WTC11 (cell line): Measurements from ENCODE around the gene NONO. TPM values are rescaled to one million over a fixed set of nuclear protein-coding genes. Genes with fewer than 3 reads are reported as not detected.

Experiments used
- ATAC-seq: fragments of 200-7000 bp; cut with Tn5 transposase; 2 replicates; pipeline ENCODE4 v1.10.0; 2021; ENCODE audit warnings: mild to moderate bottlenecking, moderate library complexity
- CTCF ChIA-PET: fragments of 300-600 bp; sonication (Branson Sonifier 250); formaldehyde crosslinking; loops from one replicate; lab custom pipeline; 2021; ENCODE audit warnings: antibody characterized with exemption; lab: Charles Lee
- POLR2A ChIA-PET: fragments of 350-600 bp; sonication (Branson Sonifier 250); formaldehyde crosslinking; loops from one replicate; lab custom pipeline; 2021; ENCODE audit warnings: antibody characterized with exemption; lab: Charles Lee
- DNase-seq: peaks from one replicate; pipeline ENCODE4 v3.0.0; 2021; ENCODE audit warnings: low spot score
- H3K27ac Mint-ChIP-seq: 2 replicates; pipeline ENCODE4 v1.8.0; 2021; ENCODE audit warnings: mixed read lengths
- H3K27me3 Mint-ChIP-seq: 2 replicates; pipeline ENCODE4 v1.8.0; 2021; ENCODE audit warnings: low read depth, mild to moderate bottlenecking, moderate library complexity, mixed read lengths
- H3K36me3 Mint-ChIP-seq: 2 replicates; pipeline ENCODE4 v1.8.0; 2021; ENCODE audit warnings: mixed read lengths
- H3K4me1 Mint-ChIP-seq: 2 replicates; pipeline ENCODE4 v1.8.0; 2022; ENCODE audit warnings: mixed read lengths
- H3K4me3 Mint-ChIP-seq: 2 replicates; pipeline ENCODE4 v1.8.0; 2021; ENCODE audit warnings: mild to moderate bottlenecking, moderate library complexity, mixed read lengths
- H3K9me3 Mint-ChIP-seq: 2 replicates; pipeline ENCODE4 v1.8.0; 2021; ENCODE audit warnings: mixed read lengths
- ARID4B ChIP-seq: sonication (generic); formaldehyde crosslinking; IDR thresholded peaks from 2 replicates; pipeline ENCODE4 v1.8.0; 2023; ENCODE audit warnings: missing genetic modification reagents, mild to moderate bottlenecking, borderline replicate concordance
- E2F4 ChIP-seq: sonication (generic); formaldehyde crosslinking; IDR thresholded peaks from 2 replicates; pipeline ENCODE4 v1.8.1; 2022; ENCODE audit warnings: low read depth, mild to moderate bottlenecking, moderate library complexity, missing genetic modification reagents, borderline replicate concordance
- HMGA2 ChIP-seq: fragments of 250-450 bp; sonication (Bioruptor Pico); IDR thresholded peaks from 2 replicates; pipeline ENCODE4 v1.4.0; 2021; ENCODE audit warnings: mild to moderate bottlenecking, moderate library complexity
- HMGXB4 ChIP-seq: sonication (generic); formaldehyde crosslinking; IDR thresholded peaks from 2 replicates; pipeline ENCODE4 v1.8.1; 2023; ENCODE audit warnings: mild to moderate bottlenecking, moderate library complexity, missing genetic modification reagents
- NFATC4 ChIP-seq: fragments of 250-450 bp; sonication (Bioruptor Pico); IDR thresholded peaks from 2 replicates; pipeline ENCODE4 v1.9.0; 2021; ENCODE audit warnings: mild to moderate bottlenecking
- NR3C1 ChIP-seq: sonication (generic); formaldehyde crosslinking; conservative IDR thresholded peaks from 2 replicates; pipeline ENCODE4 v1.8.1; 2023; ENCODE audit warnings: low read depth, mild to moderate bottlenecking, missing genetic modification reagents
- SOX15 ChIP-seq: fragments of 250-450 bp; sonication (Bioruptor Pico); IDR thresholded peaks from 2 replicates; pipeline ENCODE4 v1.9.0; 2021; ENCODE audit warnings: mild to moderate bottlenecking
- USF2 ChIP-seq: sonication (generic); formaldehyde crosslinking; IDR thresholded peaks from 2 replicates; pipeline ENCODE4 v1.8.1; 2023; ENCODE audit warnings: mild to moderate bottlenecking, missing genetic modification reagents, moderate library complexity
- ZMAT4 ChIP-seq: fragments of 250-450 bp; sonication (Bioruptor Pico); IDR thresholded peaks from 2 replicates; pipeline ENCODE4 v1.9.0; 2021; ENCODE audit warnings: mild to moderate bottlenecking
- ZNF281 ChIP-seq: sonication (generic); formaldehyde crosslinking; IDR thresholded peaks from 2 replicates; pipeline ENCODE4 v1.8.0; 2023; ENCODE audit warnings: mild to moderate bottlenecking, missing genetic modification reagents
- ZNF425 ChIP-seq: fragments of 250-450 bp; sonication (Bioruptor Pico); conservative IDR thresholded peaks from 2 replicates; pipeline ENCODE4 v1.9.0; 2021; ENCODE audit warnings: mild to moderate bottlenecking
- total RNA-seq: library from RNA; stranded (reverse); gene quantifications from 3 replicates; pipeline ENCODE4 v1.2.3, GENCODE V29; 2021

NONO gene
- total RNA-seq, 1 experiment from 2014 or later = 706 TPM

- Mint-ChIP-seq H3K4me1 (peaks cover 12% of the 10 kb centered on the region), H3K36me3 (peaks cover 28% of the 10 kb centered on the region), H3K27me3 (no peaks in the 10 kb centered on the region; the same call in 1 of the 2 replicates), H3K9me3 (peaks cover 7% of the 10 kb centered on the region), H3K4me3 (peak overlapping the region; percentile 98), H3K27ac (peak overlapping the region; percentile 100)
- CTCF ChIA-PET = interaction anchor here (0.6 to 1.2 kb wide), 5 partner anchors 25 to 230 kb away, joined by 3 to 12 read pairs (median 3); partner anchors contain the start of genes TAF1 and ZMYM3
- ATAC-seq (peak; percentile 79; the same call in 1 of the 2 replicates), DNase-seq (no peak)
- TF ChIP-seq ZNF425 (CRISPR knock-in tag) = no peak
- TF ChIP-seq ZMAT4 (CRISPR knock-in tag) = no peak
- TF ChIP-seq NFATC4 (CRISPR knock-in tag) = no peak
- no peak for TF ChIP-seq ARID4B (CRISPR knock-in tag)
- no peak for TF ChIP-seq SOX15
- TF ChIP-seq ZNF281 (CRISPR knock-in tag) = no peak
- TF ChIP-seq NR3C1 (CRISPR knock-in tag) = no peak
- TF ChIP-seq HMGXB4 (CRISPR knock-in tag) = no peak
- TF ChIP-seq E2F4 (CRISPR knock-in tag) = no peak
- no peak for TF ChIP-seq HMGA2 (CRISPR knock-in tag)
- no peak for TF ChIP-seq USF2 (CRISPR knock-in tag)
- POLR2A ChIA-PET = interaction anchor here (0.5 to 2.4 kb wide), 13 partner anchors 9 to 250 kb away, joined by 3 to 21 read pairs (median 4); partner anchors contain the start of genes MED12, OGT, TAF1 and ZMYM3
Observed at GRCh38 chrX:71282514-71283402, 677 bp upstream of the NONO start.
